Caco-2 (cell line): ENCODE measurements around the gene CENPU. TPM values are rescaled to one million over a fixed set of nuclear protein-coding genes. Genes with fewer than 3 reads are reported as not detected.
"Not testable (repeated sequence)": the region's sequence is repeated elsewhere in the genome, so short reads cannot be mapped to it uniquely, and the experiment has no call there.

Experiments
- BruUV-seq: library from RNA; stranded (reverse); fragments of 400-500 nt; replicated peaks from 2 replicates; lab custom pipeline; 2021; lab: Mats Ljungman, UMichigan
- CTCF ChIA-PET: fragments of 300-600 bp; sonication (Branson Sonifier 250); formaldehyde crosslinking; loops from one replicate; lab custom pipeline; 2022; ENCODE audit warnings: antibody characterized with exemption; lab: Charles Lee
- POLR2A ChIA-PET: fragments of 300-600 bp; sonication (Branson Sonifier 250); formaldehyde crosslinking; loops from one replicate; lab custom pipeline; 2022; ENCODE audit warnings: antibody characterized with exemption; lab: Charles Lee
- DNase-seq, 2 experiments: peaks; one replicate each; pipeline versions ENCODE4 v3.0.0 to v3.0.0-alpha.2; 2020 to 2022
- H3K27me3 ChIP-seq: replicated peaks from 2 replicates; pipeline ENCODE4 v1.6.0; 2011; ENCODE audit warnings: low read length; ENCODE audit not compliant: control insufficient read depth, insufficient read depth
- H3K36me3 ChIP-seq: 2 replicates; pipeline ENCODE4 v1.5.1; 2011; ENCODE audit warnings: low read length; ENCODE audit not compliant: control insufficient read depth, insufficient read depth
- H3K4me1 ChIP-seq: fragments of 250-450 bp; sonication (Bioruptor Pico); 2 replicates; pipeline ENCODE4 v1.5.1; 2020; ENCODE audit warnings: mild to moderate bottlenecking
- H3K4me3 ChIP-seq: 2 replicates; pipeline ENCODE4 v1.5.1; 2011; ENCODE audit warnings: low read depth, mild to moderate bottlenecking, control low read depth, low read length
- H3K9me3 ChIP-seq: fragments of 250-450 bp; sonication (Bioruptor Pico); 2 replicates; pipeline ENCODE4 v1.5.1; 2020; ENCODE audit warnings: mild to moderate bottlenecking, moderate library complexity
- H3K27ac Mint-ChIP-seq: one replicate; pipeline ENCODE4 v1.8.0; 2022; ENCODE audit warnings: mixed read lengths; ENCODE audit not compliant: unreplicated experiment
- H3K27me3 Mint-ChIP-seq: one replicate; pipeline ENCODE4 v1.8.0; 2022; ENCODE audit warnings: mixed read lengths; ENCODE audit not compliant: insufficient read depth, unreplicated experiment
- H3K36me3 Mint-ChIP-seq: one replicate; pipeline ENCODE4 v1.8.0; 2022; ENCODE audit warnings: mild to moderate bottlenecking, mixed read lengths; ENCODE audit not compliant: insufficient read depth, unreplicated experiment
- H3K4me1 Mint-ChIP-seq: one replicate; pipeline ENCODE4 v1.8.0; 2022; ENCODE audit warnings: low read depth, mixed read lengths; ENCODE audit not compliant: unreplicated experiment
- H3K4me3 Mint-ChIP-seq: one replicate; pipeline ENCODE4 v1.8.0; 2022; ENCODE audit warnings: mild to moderate bottlenecking, moderate library complexity, mixed read lengths; ENCODE audit not compliant: unreplicated experiment
- H3K9me3 Mint-ChIP-seq: one replicate; pipeline ENCODE4 v1.8.0; 2022; ENCODE audit warnings: mixed read lengths; ENCODE audit not compliant: unreplicated experiment
- CTCF ChIP-seq, 2 experiments: fragments of 200-600 bp in 1 of 2; IDR thresholded peaks; 1 replicate in 1 of 2; 2 replicates in 1 of 2; pipeline versions ENCODE4 v1.5.1 to v1.8.0; 2011 to 2022; ENCODE audit warnings: antibody characterized with exemption in 1 of 2, control low read depth in 1 of 2, inconsistent platforms in 1 of 2, low read depth in 1 of 2, low read length in 1 of 2, mild to moderate bottlenecking in 1 of 2, moderate library complexity in 1 of 2; ENCODE audit not compliant: insufficient read depth in 1 of 2, severe bottlenecking in 1 of 2, unreplicated experiment in 1 of 2
- intact Hi-C: fragments of 100-400 bp; cut with micrococcal nuclease; formaldehyde crosslinking; loops from one replicate; pipeline ENCODE4 v1.10.0; 2022; ENCODE audit not compliant: unreplicated experiment
- total RNA-seq: library from RNA; stranded (reverse); gene quantifications from 2 replicates; pipeline ENCODE4 v1.2.3, GENCODE V29; 2022

CENPU gene
- total RNA-seq, 1 experiment from 2014 or later = 52.0 TPM

- intact Hi-C loops = no loop called here
- H3K27ac Mint-ChIP-seq = no peak overlapping the region
- H3K9me3 Mint-ChIP-seq = no peaks in the 10 kb centered on the region
- no peaks in the 10 kb centered on the region for H3K4me1 Mint-ChIP-seq
- no peaks in the 10 kb centered on the region for H3K27me3 Mint-ChIP-seq
- H3K36me3 ChIP-seq = no peaks in the 10 kb centered on the region
- no TSS peak for BruUV-seq
- H3K4me1 ChIP-seq = no peaks in the 10 kb centered on the region
- no peak for DNase-seq
- POLR2A ChIA-PET = no interaction called here
- H3K4me3 ChIP-seq = no peak overlapping the region
- no peaks in the 10 kb centered on the region for H3K9me3 ChIP-seq
- H3K27me3 ChIP-seq = no peaks in the 10 kb centered on the region
- H3K4me3 Mint-ChIP-seq = no peak overlapping the region
- H3K36me3 Mint-ChIP-seq = no peaks in the 10 kb centered on the region
- TF ChIP-seq CTCF (IDR thresholded peaks at IDR 0.05; ENCODE audit: insufficient read depth in 1 of 2, low read depth in 1 of 2, low read length in 1 of 2, severe bottlenecking in 1 of 2, unreplicated experiment in 1 of 2) = no peak
- CTCF ChIA-PET = no interaction called here
Observed at GRCh38 chr4:184660978-184661377, 72.9 kb downstream of the CENPU start.

- H3K36me3 Mint-ChIP-seq, intact Hi-C loops, H3K4me1 Mint-ChIP-seq, BruUV-seq, POLR2A ChIA-PET, DNase-seq, H3K36me3 ChIP-seq, H3K27me3 ChIP-seq, H3K4me1 ChIP-seq, H3K27ac Mint-ChIP-seq, CTCF ChIA-PET, H3K9me3 ChIP-seq, H3K9me3 Mint-ChIP-seq, H3K4me3 Mint-ChIP-seq, H3K27me3 Mint-ChIP-seq, H3K4me3 ChIP-seq: not testable (repeated sequence)
Observed at GRCh38 chr4:184657820-184658219, 76.1 kb downstream of the CENPU start.

- CTCF ChIA-PET = no interaction called here
- no TSS peak for BruUV-seq
- H3K36me3 ChIP-seq = no peaks in the 10 kb centered on the region
Observed at GRCh38 chr4:184657144-184657543, 76.8 kb downstream of the CENPU start.

More at GRCh38 chr4:184657144-184657543, 76.8 kb downstream of the CENPU start:
- Mint-ChIP-seq H3K27me3 (no peaks in the 10 kb centered on the region), H3K9me3 (no peaks in the 10 kb centered on the region), H3K4me1 (peaks cover 7% of the 10 kb centered on the region), H3K27ac (no peak overlapping the region), H3K4me3 (no peak overlapping the region), H3K36me3 (no peaks in the 10 kb centered on the region)
- Histone ChIP-seq H3K9me3 (no peaks in the 10 kb centered on the region), H3K4me1 (no peaks in the 10 kb centered on the region), H3K4me3 (no peak overlapping the region), H3K27me3 (no peaks in the 10 kb centered on the region)
- intact Hi-C loops = no loop called here
- no peak for TF ChIP-seq CTCF (IDR thresholded peaks at IDR 0.05; ENCODE audit: insufficient read depth in 1 of 2, low read depth in 1 of 2, low read length in 1 of 2, severe bottlenecking in 1 of 2, unreplicated experiment in 1 of 2)
- DNase-seq = no peak
- POLR2A ChIA-PET = no interaction called here
